ENCODE data around the gene PRKAR1B. TPM values are rescaled to one million over a fixed set of nuclear protein-coding genes. Genes with fewer than 3 reads are reported as not detected.

PRKAR1B gene
- total RNA-seq, 1 experiment from 2014 or later: 43.3 TPM

GRCh38 chr7:666454-667292 is 60.4 kb downstream of the PRKAR1B start:
- H2BK120ac ChIP-seq (ENCODE audit: low read depth, low read length, poor library complexity, severe bottlenecking): no peak overlapping the region
- H3K27ac ChIP-seq (ENCODE audit: insufficient read length, low read depth, low read length): no peak overlapping the region
- peaks cover 5 to 8% of the 10 kb centered on the region in 2 experiments; a peak in 3 of 5 replicates for H3K9me3 Mint-ChIP-seq
- H3K9me3 ChIP-seq (ENCODE audit: control insufficient read depth, low read depth, low read length): no peaks in the 10 kb centered on the region
- no CpG with 5 or more reads among the region's 7 CpGs for whole genome bisulfite sequencing (ENCODE audit: extremely low coverage, insufficient read length, low lambda C conversion rate)
- no peak overlapping the region for H4K8ac ChIP-seq (replicated peaks; ENCODE audit: insufficient read length, low read depth, low read length)
- no peaks in the 10 kb centered on the region for H3K79me1 ChIP-seq (ENCODE audit: insufficient read depth, low read depth, low read length, poor library complexity, severe bottlenecking)
- no peak overlapping the region for H3K18ac ChIP-seq (ENCODE audit: insufficient read length, low read depth, low read length)
- no peak overlapping the region for H3K9ac ChIP-seq (ENCODE audit: extremely low read depth, insufficient read length, low read length)
- no peak overlapping the region for H2AK5ac ChIP-seq (ENCODE audit: insufficient read length, low read length)
- no peaks in the 10 kb centered on the region for H3K79me2 ChIP-seq (ENCODE audit: insufficient read depth, low read length)
- no peak overlapping the region for H3T11ph ChIP-seq (ENCODE audit: low read length)
- H3K4me1 Mint-ChIP-seq: peaks cover 17 to 20% of the 10 kb centered on the region in 2 experiments
- H3K27me3 Mint-ChIP-seq (ENCODE audit: low read depth): no peaks in the 10 kb centered on the region
- H2BK5ac ChIP-seq (ENCODE audit: insufficient read length, low read length): no peak overlapping the region
- H3K14ac ChIP-seq (ENCODE audit: insufficient read depth, low read length): no peak overlapping the region; the same call in 1 of the 2 replicates
- H3K27ac Mint-ChIP-seq: no peak overlapping the region
- H2AFZ ChIP-seq (ENCODE audit: low read length): no peak overlapping the region
- H3K4me1 ChIP-seq (ENCODE audit: insufficient read depth, low read length): peaks cover 5% of the 10 kb centered on the region; the same call in 1 of the 2 replicates
- no peak overlapping the region for H3K4me3 Mint-ChIP-seq
- no peak overlapping the region for H3K23ac ChIP-seq (ENCODE audit: insufficient read length, low read depth, low read length)
- H2BK15ac ChIP-seq (ENCODE audit: low read depth, low read length): no peak overlapping the region
- no peak overlapping the region for H3K4ac ChIP-seq (ENCODE audit: low read depth, low read length)
- H3K27me3 ChIP-seq (ENCODE audit: insufficient read depth, low read length): no peaks in the 10 kb centered on the region
- peaks cover 2% of the 10 kb centered on the region for H4K20me1 ChIP-seq (ENCODE audit: control insufficient read depth, insufficient read depth, insufficient read length)
- no peak for DNase-seq
- no peak overlapping the region for H2BK20ac ChIP-seq (ENCODE audit: low read depth, low read length, poor library complexity, severe bottlenecking)
- no peak overlapping the region for H3K4me2 ChIP-seq (ENCODE audit: insufficient read depth, insufficient read length, low read length)
- no peak for TF ChIP-seq CTCF (conservative IDR thresholded peaks at IDR 0.05)
- H2BK12ac ChIP-seq (ENCODE audit: insufficient read length, low read depth, low read length): no peak overlapping the region
- H4K91ac ChIP-seq (ENCODE audit: insufficient read length, low read depth, low read length): no peak overlapping the region
- peaks cover 9 to 22% (median 10%) of the 10 kb centered on the region in 3 experiments for H3K36me3 Mint-ChIP-seq (ENCODE audit: insufficient read depth in 1 of 3, low read depth in 3 of 3)
- H4K5ac ChIP-seq (ENCODE audit: insufficient read length, low read depth, low read length): no peak overlapping the region
- no peak overlapping the region for H3K56ac ChIP-seq (ENCODE audit: insufficient read length, low read depth, low read length)
- H3K23me2 ChIP-seq (ENCODE audit: insufficient read length, low read depth, low read length, poor library complexity, severe bottlenecking): no peaks in the 10 kb centered on the region
